ENCODE data around the gene TRPT1.

Gene TRPT1

DNA sequence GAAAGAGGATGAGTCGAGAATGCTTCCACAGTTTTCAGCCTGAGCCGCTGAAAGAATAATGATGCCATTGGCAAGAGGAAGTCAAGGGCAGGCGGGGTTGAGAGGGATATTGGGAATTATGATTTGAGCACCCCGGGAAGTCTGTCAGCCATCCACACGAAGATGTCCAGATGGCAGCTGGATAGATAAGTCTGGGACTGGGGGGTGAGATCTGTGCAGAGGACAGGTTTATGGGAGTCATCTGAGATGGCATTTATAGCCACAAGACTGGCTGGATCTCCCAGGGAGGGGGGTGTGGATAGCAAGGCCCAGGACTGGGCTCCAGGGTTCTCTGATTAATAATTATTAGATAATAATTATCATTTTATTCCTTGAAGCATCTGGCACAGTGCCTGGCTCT, 45.1 kb downstream of the TRPT1 start:
- TF ChIP-seq, protein P1, sequence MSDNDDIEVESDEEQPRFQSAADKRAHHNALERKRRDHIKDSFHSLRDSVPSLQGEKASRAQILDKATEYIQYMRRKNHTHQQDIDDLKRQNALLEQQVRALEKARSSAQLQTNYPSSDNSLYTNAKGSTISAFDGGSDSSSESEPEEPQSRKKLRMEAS (IDR thresholded peaks at IDR 0.05) = no peak
- TF ChIP-seq NFIC (IDR thresholded peaks at IDR 0.05) = no peak
- no peak for TF ChIP-seq TAF1 (IDR thresholded peaks at IDR 0.05; ENCODE audit: low read depth)
- no peak for TF ChIP-seq EGR1 (IDR thresholded peaks at IDR 0.05)
- TF ChIP-seq, protein P2, sequence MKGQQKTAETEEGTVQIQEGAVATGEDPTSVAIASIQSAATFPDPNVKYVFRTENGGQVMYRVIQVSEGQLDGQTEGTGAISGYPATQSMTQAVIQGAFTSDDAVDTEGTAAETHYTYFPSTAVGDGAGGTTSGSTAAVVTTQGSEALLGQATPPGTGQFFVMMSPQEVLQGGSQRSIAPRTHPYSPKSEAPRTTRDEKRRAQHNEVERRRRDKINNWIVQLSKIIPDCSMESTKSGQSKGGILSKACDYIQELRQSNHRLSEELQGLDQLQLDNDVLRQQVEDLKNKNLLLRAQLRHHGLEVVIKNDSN (IDR thresholded peaks at IDR 0.05) = no peak
- TF ChIP-seq RAD21 (IDR thresholded peaks at IDR 0.05; ENCODE audit: low read depth) = no peak
- TF ChIP-seq FOXM1 (IDR thresholded peaks at IDR 0.05; ENCODE audit: borderline replicate concordance, low read depth) = no peak
- TF ChIP-seq, protein P3, sequence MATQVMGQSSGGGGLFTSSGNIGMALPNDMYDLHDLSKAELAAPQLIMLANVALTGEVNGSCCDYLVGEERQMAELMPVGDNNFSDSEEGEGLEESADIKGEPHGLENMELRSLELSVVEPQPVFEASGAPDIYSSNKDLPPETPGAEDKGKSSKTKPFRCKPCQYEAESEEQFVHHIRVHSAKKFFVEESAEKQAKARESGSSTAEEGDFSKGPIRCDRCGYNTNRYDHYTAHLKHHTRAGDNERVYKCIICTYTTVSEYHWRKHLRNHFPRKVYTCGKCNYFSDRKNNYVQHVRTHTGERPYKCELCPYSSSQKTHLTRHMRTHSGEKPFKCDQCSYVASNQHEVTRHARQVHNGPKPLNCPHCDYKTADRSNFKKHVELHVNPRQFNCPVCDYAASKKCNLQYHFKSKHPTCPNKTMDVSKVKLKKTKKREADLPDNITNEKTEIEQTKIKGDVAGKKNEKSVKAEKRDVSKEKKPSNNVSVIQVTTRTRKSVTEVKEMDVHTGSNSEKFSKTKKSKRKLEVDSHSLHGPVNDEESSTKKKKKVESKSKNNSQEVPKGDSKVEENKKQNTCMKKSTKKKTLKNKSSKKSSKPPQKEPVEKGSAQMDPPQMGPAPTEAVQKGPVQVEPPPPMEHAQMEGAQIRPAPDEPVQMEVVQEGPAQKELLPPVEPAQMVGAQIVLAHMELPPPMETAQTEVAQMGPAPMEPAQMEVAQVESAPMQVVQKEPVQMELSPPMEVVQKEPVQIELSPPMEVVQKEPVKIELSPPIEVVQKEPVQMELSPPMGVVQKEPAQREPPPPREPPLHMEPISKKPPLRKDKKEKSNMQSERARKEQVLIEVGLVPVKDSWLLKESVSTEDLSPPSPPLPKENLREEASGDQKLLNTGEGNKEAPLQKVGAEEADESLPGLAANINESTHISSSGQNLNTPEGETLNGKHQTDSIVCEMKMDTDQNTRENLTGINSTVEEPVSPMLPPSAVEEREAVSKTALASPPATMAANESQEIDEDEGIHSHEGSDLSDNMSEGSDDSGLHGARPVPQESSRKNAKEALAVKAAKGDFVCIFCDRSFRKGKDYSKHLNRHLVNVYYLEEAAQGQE (IDR thresholded peaks at IDR 0.05; ENCODE audit: low read depth) = no peak
- no peak for TF ChIP-seq EP300 (IDR thresholded peaks at IDR 0.05; ENCODE audit: borderline replicate concordance)
- no peak for TF ChIP-seq ZBTB7A (IDR thresholded peaks at IDR 0.05; ENCODE audit: low read depth)
- TF ChIP-seq TCF12 (IDR thresholded peaks at IDR 0.05; ENCODE audit: low read depth) = no peak
- TF ChIP-seq YY1 (IDR thresholded peaks at IDR 0.05; ENCODE audit: low read depth) = no peak
- no peak for TF ChIP-seq CEBPB (IDR thresholded peaks at IDR 0.05)
- no peak for TF ChIP-seq CREB1 (IDR thresholded peaks at IDR 0.05; ENCODE audit: low read depth)
- TF ChIP-seq TEAD4 (IDR thresholded peaks at IDR 0.05) = no peak

DNA sequence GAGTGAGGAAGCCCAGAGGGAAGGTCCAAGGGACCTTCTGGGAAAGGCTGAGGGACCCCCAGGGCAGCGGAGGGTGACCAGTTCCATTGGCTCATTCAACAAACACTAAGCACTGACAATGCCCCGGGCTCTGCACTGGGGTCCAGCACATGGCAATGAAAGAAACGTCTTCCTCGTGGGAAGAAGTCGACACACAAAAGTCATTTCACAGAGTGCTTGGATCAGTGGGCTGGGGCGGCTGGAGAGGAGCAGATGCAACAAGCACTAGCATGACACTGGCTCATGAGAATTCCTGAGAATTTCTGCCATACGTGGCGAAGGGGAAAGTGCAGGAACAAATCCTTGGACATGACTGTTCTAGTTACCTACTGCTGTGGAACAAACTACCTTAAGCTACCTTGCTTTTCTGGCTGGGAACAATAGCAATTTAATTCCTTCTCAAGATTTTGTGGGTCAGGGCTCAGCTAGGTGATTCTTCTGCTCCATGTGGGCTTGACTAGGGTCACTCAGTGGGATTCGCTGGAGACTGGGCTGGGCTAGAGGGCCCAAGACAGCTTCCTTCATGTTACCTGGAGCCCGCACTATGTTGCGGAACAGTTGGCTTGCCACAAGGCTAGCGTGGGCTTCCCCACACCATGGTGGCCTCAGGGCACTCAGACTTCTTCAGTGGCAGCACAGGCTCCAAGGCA, 46.9 kb downstream of the TRPT1 start:
- TF ChIP-seq YY1 (IDR thresholded peaks at IDR 0.05; ENCODE audit: low read depth) = no peak
- no peak for TF ChIP-seq FOXM1 (IDR thresholded peaks at IDR 0.05; ENCODE audit: borderline replicate concordance, low read depth)
- TF ChIP-seq CREB1 (IDR thresholded peaks at IDR 0.05; ENCODE audit: low read depth) = no peak
- TF ChIP-seq NFIC (IDR thresholded peaks at IDR 0.05) = no peak
- TF ChIP-seq, protein P1 (IDR thresholded peaks at IDR 0.05) = no peak
- no peak for TF ChIP-seq TCF12 (IDR thresholded peaks at IDR 0.05; ENCODE audit: low read depth)
- TF ChIP-seq TEAD4 (IDR thresholded peaks at IDR 0.05) = no peak
- TF ChIP-seq EP300 (IDR thresholded peaks at IDR 0.05; ENCODE audit: borderline replicate concordance) = no peak
- no peak for TF ChIP-seq TAF1 (IDR thresholded peaks at IDR 0.05; ENCODE audit: low read depth)
- TF ChIP-seq ZBTB7A (IDR thresholded peaks at IDR 0.05; ENCODE audit: low read depth) = no peak
- TF ChIP-seq, protein P2 (IDR thresholded peaks at IDR 0.05) = no peak
- TF ChIP-seq RAD21 (IDR thresholded peaks at IDR 0.05; ENCODE audit: low read depth) = no peak
- no peak for TF ChIP-seq EGR1 (IDR thresholded peaks at IDR 0.05)
- TF ChIP-seq, protein P3 (IDR thresholded peaks at IDR 0.05; ENCODE audit: low read depth) = no peak
- no peak for TF ChIP-seq CEBPB (IDR thresholded peaks at IDR 0.05)

DNA sequence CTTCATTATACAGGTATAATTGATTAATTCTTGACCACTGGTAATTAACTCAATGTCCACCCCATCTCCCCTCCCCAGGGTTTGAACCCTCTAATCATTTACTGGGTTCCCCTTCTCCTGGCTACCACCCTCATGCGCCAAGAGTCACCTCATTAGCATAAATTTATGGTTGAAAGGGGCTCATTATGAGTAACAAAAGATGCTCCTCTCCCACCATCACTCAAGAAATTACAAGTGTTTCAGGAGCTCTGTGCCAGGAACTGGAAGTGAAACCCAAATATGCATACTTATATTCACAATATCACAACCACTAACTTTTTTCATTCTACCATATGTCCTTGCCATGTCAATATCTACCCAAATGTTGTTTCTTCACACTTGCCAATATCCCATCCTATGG, 47.8 kb downstream of the TRPT1 start:
- no peak for TF ChIP-seq TEAD4 (IDR thresholded peaks at IDR 0.05)
- TF ChIP-seq EGR1 (IDR thresholded peaks at IDR 0.05) = no peak
- no peak for TF ChIP-seq EP300 (IDR thresholded peaks at IDR 0.05; ENCODE audit: borderline replicate concordance)
- no peak for TF ChIP-seq TAF1 (IDR thresholded peaks at IDR 0.05; ENCODE audit: low read depth)
- no peak for TF ChIP-seq NFIC (IDR thresholded peaks at IDR 0.05)
- no peak for TF ChIP-seq ZBTB7A (IDR thresholded peaks at IDR 0.05; ENCODE audit: low read depth)
- no peak for TF ChIP-seq TCF12 (IDR thresholded peaks at IDR 0.05; ENCODE audit: low read depth)

DNA sequence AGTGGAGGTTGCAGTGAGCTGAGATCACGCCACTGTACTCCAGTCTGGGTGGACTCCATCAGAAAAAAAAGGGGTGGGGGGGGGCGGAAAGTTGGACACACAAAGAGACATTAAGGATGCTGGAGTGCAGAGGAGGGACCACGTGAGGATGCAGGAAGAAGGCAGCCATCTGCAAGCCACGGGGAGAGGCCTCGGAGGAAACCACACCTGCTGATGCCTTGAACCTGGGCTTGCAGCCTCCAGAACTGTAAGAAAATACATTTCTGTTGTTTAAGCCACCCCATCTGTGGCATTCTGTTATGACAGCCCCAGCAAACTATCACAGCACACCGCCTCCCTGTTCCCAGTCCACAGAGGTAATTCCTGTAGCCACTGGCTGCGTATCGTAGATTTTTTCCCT, 49.2 kb downstream of the TRPT1 start:
- TF ChIP-seq YY1 (IDR thresholded peaks at IDR 0.05; ENCODE audit: low read depth) (no peak), RAD21 (IDR thresholded peaks at IDR 0.05; ENCODE audit: low read depth) (no peak)

Data from Ishikawa (cell line).